ENCODE measurements around the gene EHF.
"Not testable (repeated sequence)": the region's sequence is repeated elsewhere in the genome, so short reads cannot be mapped to it uniquely, and the experiment has no call there.

The EHF gene

GRCh38 chr11:34620820-34621792 is at the start of gene EHF:
EHF (plus strand) TSS chr11:34621093; CDS start chr11:34642631, 21,538 bp downstream.
- no peak for DNase-seq

GRCh38 chr11:34573537-34573936 is 47.4 kb upstream of the EHF start:
- no peak for DNase-seq

DNA sequence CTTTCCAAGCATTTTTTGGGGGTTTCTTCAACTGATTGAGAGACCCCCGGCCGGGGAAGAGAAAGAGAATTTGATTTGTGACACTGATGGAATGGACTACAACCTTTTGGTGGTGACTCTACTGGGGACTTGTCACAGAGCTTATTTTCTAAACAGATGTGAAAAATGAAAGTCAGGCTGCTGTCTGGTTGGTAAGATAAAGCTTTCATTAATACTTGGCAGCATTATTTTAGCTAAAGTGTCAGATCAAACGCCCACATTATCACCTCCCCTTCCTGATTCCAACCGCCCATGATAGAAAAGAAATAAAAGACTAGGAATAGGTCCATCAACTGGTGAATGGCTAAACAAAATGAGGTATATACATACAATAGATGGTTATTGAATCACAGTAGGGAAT is 45.6 kb upstream of the EHF start:
- no peak for DNase-seq

- DNase-seq, result no peak
These were observed 45.2 kb upstream of the EHF start for GRCh38 chr11:34575671-34576070.

GRCh38 chr11:34576331-34576730 is 44.6 kb upstream of the EHF start:
- DNase-seq, result no peak

DNA sequence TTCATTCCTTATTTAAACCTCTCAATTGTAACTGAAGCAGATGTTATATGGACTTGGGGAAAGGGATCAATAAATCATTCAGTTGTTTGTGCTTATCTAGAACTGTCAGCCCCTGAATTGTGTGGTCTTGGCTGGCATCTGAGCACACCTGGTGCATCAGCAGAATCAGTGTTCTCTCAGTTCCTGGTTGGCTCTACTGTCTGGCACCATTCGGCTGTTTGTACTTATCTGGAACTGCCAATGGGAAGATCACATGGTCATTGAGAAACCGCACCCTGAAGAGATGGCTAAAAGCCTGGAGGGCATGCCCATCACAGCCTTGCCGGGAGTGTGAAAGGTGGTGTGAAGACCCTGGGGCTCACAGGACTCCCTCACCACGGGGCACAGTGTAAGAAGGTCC is 37.1 kb upstream of the EHF start:
- no peak for DNase-seq

DNA sequence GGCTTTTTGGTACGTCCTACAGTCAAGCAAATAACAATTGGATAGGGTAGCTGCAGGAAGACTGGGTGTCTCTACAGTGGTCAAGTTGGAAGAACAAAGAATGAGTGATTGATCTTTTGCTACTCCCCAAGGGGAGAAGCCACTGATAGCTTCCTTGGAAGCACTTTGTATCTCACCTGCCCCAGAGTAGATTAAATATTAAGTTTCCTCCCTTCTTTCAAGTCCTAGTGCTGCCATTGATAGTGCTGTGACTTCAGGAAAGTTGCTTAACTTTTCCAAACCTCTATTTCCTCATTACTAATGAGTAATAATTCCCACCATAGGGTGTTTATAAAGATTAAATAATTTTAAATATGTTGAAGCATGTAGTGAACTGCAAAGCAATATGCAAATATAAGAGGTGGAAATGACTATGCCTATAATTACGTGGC is 35.6 kb upstream of the EHF start:
- no peak for DNase-seq

- peak; percentile 41 for DNase-seq
These were observed 35.0 kb upstream of the EHF start for GRCh38 chr11:34585735-34586487.

GRCh38 chr11:34586488-34587281 is 34.2 kb upstream of the EHF start:
- no peak for DNase-seq

- DNase-seq, result no peak
These were observed 33.6 kb upstream of the EHF start for GRCh38 chr11:34587282-34587677.

DNA sequence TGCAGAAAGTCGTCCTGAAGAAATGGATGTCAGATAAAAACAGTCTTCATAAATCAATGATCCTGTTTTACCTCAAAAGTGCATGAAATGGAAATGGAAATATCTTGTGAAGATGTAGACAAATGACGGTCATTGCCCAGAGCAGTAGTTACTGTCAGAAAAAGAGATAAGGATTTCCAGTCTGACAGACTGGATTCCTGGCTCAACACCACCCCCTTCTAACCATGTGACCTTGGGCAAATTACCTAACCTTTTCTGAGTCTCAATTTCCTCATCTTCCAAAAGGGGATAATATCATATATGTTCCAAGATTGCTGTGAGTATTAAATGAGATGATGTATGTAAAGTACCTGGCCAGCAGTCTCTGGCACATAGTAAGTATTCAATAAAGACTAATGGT is 32.9 kb upstream of the EHF start:
- DNase-seq, result no peak

- no peak for DNase-seq
These were observed 32.2 kb upstream of the EHF start for GRCh38 chr11:34588701-34589100.

- not testable (repeated sequence) for DNase-seq
These were observed 31.7 kb upstream of the EHF start for GRCh38 chr11:34589177-34589576.

- DNase-seq, result no peak
These were observed 27.8 kb upstream of the EHF start for GRCh38 chr11:34593085-34593484.

DNA sequence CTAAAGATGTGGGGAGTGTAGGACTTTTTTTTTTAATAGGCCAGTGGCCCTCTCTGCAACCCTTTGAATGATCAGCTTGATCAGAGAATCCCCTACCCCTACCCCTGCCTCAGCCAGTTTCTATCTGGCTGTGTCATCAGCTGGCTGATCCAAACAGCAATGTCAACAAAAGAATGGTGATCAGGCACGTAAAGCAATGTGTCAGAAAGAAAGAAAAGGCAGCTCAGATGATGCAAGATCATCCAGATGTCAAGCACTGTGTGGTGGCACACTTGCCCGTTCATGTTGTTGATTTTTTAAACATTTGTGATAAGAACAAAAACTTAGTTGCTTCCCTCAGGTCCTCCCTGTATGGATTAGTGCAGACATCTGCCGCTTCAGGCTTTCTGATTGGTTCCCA is 26.3 kb upstream of the EHF start:
- DNase-seq, result no peak

GRCh38 chr11:34595391-34595790 is 25.5 kb upstream of the EHF start:
- DNase-seq, result no peak

DNA sequence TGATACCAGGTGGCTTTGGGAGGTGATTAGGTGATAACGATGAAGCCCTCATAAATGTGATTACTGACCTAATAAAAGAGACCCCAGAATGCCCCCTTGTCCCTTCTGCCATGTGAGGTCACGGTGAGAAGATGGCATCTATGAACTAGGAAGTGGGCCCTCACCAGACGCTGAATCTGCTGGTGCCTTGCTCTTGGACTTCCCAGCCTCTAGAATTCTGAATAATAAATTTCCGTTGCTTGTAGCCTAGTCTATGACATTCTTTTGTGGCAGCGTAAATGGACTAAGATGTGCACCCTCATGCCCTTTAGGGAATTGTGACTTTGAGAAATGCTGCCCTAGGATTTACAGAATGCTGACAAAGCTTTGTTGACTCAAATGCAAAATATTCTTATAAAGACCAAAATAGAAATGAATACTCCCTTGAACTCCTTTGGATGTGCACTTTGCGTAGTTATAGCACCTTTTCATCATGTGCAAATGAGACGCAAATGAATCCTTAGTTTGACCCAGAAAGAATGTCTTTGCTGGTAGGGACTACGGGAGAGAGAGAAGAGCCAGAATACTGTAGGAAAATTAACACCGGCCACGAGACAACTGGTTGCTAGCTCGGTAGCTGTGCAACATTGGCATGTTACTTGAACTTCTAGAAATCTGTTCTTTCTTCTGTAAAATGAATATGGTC is 24.8 kb upstream of the EHF start:
- DNase-seq, result no peak

GRCh38 chr11:34599406-34599945 is 21.4 kb upstream of the EHF start:
- no peak for DNase-seq

DNA sequence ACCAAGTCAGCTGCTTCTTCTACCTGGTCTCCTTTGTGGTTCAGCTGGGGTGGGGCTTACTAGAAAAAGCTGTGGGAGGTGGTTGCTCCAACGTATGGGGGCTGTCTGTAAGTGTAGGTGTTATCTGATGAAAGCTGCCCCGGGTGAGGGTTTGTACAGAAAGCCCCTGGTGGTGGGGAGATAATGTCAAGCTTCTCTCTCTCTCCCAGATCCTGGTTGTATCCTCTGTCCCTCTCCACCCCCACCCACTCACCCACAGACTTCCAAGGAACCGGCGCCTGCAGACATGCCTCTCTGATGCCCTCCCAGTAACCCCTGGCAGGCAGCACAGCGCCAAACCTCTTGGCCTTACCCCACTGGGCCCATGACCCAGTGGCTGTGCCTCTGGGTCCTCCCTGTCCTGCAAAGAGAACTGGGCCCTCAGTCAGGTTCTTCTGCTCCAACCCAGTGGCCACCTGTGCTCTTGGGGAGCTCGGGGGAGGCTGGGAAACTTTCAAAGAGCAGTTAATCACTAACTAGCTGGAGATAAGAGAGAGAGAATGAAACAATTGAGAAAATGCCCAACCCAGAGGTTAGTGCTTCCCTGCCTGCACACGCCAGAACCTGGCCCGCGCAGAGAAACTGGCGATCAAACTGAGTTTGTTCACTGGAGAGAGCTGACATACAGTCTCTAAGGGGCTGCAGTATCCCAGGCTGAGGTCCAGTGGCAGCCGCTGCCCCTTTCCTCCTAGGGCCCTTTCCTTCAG is 20.4 kb upstream of the EHF start:
- DNase-seq, result no peak

GRCh38 chr11:34601085-34601444 is 19.8 kb upstream of the EHF start:
- no peak for DNase-seq

DNA sequence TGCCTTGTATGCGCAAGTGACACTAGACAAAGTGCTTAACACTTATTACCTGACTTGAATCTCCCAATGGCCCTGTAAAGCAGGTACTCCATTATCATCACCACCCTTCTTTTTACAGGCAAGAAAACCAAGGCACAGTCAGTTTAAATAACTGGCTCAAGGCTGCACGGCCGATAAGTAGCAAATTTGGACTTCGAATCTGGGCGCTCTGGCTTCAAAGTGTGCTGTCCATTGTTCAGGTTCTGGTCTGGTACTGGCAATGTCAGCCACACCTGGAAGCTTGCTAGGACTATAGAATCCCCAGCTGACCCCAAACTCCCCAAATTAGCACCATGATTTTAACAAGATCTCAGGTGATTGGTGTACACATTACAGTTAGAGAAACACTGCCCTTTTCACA is 19.3 kb upstream of the EHF start:
- DNase-seq, result no peak

DNA sequence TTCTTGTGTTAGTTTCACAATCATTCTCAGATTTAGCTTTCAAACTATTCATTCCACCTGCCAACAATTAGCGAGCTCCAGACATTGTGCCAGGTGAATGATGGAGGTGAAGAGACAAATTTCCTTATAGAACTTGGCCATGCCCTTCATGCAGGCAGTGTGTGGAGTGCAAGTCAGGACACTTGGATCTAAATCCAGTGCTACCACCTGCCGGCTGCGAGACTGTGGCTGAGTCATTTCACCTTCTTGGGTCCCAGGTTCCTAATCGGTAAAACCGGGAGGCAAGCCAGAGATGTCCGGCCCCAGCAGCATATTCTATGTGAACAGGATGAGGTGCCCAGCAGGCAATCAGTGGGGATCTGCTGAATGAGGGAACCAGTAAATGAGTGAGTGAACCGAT is 18.6 kb upstream of the EHF start:
- DNase-seq, result no peak
